ENCODE results near the gene EYA4. TPM values are rescaled to one million over a fixed set of nuclear protein-coding genes. Genes with fewer than 3 reads are reported as not detected.

EYA4 gene
- polyA plus RNA-seq, 1 of the 3 experiments (the other 2 are of a cell fraction), result 0.08 TPM

- ChIA-PET CTCF (no interaction called here), POLR2A (no interaction called here)
- Histone ChIP-seq H3K9me3 (no peaks in the 10 kb centered on the region), H3K27ac (ENCODE audit: low read depth in 2 of 2, low read length in 1 of 2) (no peak overlapping the region), H3K79me2 (ENCODE audit: insufficient read depth) (no peaks in the 10 kb centered on the region), H3K36me3 (replicated peaks in 1 of 2; ENCODE audit: control insufficient read depth in 1 of 2, insufficient read depth in 2 of 2, low read length in 1 of 2) (no peaks in the 10 kb centered on the region), H3K4me3 (ENCODE audit: low read depth in 2 of 2, low read length in 1 of 2) (no peak overlapping the region), H2AFZ (ENCODE audit: low read depth) (no peak overlapping the region), H3K9me2 (no peaks in the 10 kb centered on the region), H3K4me2 (no peak overlapping the region), H4K20me1 (ENCODE audit: insufficient read depth) (no peaks in the 10 kb centered on the region), H3K4me1 (ENCODE audit: control insufficient read depth in 1 of 2, insufficient read depth in 2 of 2, low read depth in 1 of 2, low read length in 1 of 2) (no peaks in the 10 kb centered on the region), H3K9ac (no peak overlapping the region), H3F3A (replicated peaks; ENCODE audit: insufficient read depth) (no peaks in the 10 kb centered on the region), H3K27me3 (ENCODE audit: insufficient read depth) (no peaks in the 10 kb centered on the region)
- no peak for DNase-seq
- no peak for TF ChIP-seq TAF1 (IDR thresholded peaks at IDR 0.05; ENCODE audit: borderline replicate concordance, low read depth, low read length)
- no peak for TF ChIP-seq NRF1 (IDR thresholded peaks at IDR 0.05; ENCODE audit: low read depth, low read length)
- no peak for TF ChIP-seq EP300 (IDR thresholded peaks at IDR 0.05; ENCODE audit: borderline replicate concordance in 1 of 2, low read depth in 1 of 2, low read length in 1 of 2)
- TF ChIP-seq RAD21 (IDR thresholded peaks at IDR 0.05; ENCODE audit: low read length), result no peak
- TF ChIP-seq GABPA (IDR thresholded peaks at IDR 0.05; ENCODE audit: low read depth), result no peak
- TF ChIP-seq EZH2phosphoT487 (IDR thresholded peaks at IDR 0.05; ENCODE audit: borderline replicate concordance, low read depth), result no peak
- no peak for TF ChIP-seq MEF2A (IDR thresholded peaks at IDR 0.05; ENCODE audit: borderline replicate concordance, low read depth)
- no peak for TF ChIP-seq CTCF (IDR thresholded peaks at IDR 0.05)
- TF ChIP-seq RXRA (IDR thresholded peaks at IDR 0.05; ENCODE audit: borderline replicate concordance, low read depth), result no peak
- no peak for TF ChIP-seq PBX3 (IDR thresholded peaks at IDR 0.05)
- no peak for TF ChIP-seq FOSL2 (IDR thresholded peaks at IDR 0.05; ENCODE audit: borderline replicate concordance, low read depth)
- TF ChIP-seq SIN3A (IDR thresholded peaks at IDR 0.05; ENCODE audit: borderline replicate concordance, low read depth, low read length), result no peak
- no peak for TF ChIP-seq SMC3 (IDR thresholded peaks at IDR 0.05; ENCODE audit: low read depth, low read length)
- TF ChIP-seq RFX5 (IDR thresholded peaks at IDR 0.05; ENCODE audit: low read length), result no peak
- no peak for TF ChIP-seq USF1 (IDR thresholded peaks at IDR 0.05; ENCODE audit: borderline replicate concordance, low read depth)
- TF ChIP-seq MAX (IDR thresholded peaks at IDR 0.05; ENCODE audit: low read depth), result no peak
- TF ChIP-seq FOXM1 (IDR thresholded peaks at IDR 0.05; ENCODE audit: low read depth), result no peak
- TF ChIP-seq RCOR1 (IDR thresholded peaks at IDR 0.05; ENCODE audit: low read length), result no peak
- TF ChIP-seq TCF12 (IDR thresholded peaks at IDR 0.05), result no peak
- WGBS (ENCODE audit: low lambda C conversion rate), result 21% methylated on average over 2 of the region's 2 CpGs
Measured at GRCh38 chr6:133297657-133298056, 56.5 kb downstream of the EYA4 start.
